Measurements from ENCODE around the gene SLCO1B3.

SLCO1B3 gene

DNA sequence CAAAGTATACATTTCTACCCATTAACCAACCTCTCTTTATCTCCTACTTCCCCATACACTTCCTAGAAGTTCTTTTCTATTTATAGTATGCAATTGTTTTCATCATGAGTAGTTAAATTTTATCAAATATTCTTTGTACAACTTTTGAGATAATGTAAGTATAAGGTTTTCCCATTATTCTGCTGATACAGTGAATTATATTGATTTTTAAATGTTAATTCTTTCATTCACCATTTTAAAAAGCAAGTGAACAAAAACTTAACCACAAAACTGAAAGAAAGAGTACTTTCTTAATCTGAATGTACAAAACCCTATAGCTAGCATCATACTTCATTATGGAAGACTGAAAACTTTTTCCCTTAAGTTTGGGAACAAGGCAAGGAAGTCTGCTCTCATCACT lies 9.5 kb upstream of the SLCO1B3 start:
- Histone ChIP-seq H3K79me2 (ENCODE audit: insufficient read depth, low read length) (no peaks in the 10 kb centered on the region), H3K27ac (ENCODE audit: low read depth, low read length, poor library complexity, severe bottlenecking) (no peak overlapping the region), H3K9ac (ENCODE audit: low read length) (no peak overlapping the region), H3K4me2 (ENCODE audit: low read length) (no peak overlapping the region), H2AFZ (ENCODE audit: low read length) (no peak overlapping the region), H4K20me1 (ENCODE audit: insufficient read depth, low read length) (no peaks in the 10 kb centered on the region), H3F3A (ENCODE audit: insufficient read depth, low read length) (no peaks in the 10 kb centered on the region), H3K4me3 (ENCODE audit: low read depth, low read length, poor library complexity, severe bottlenecking) (no peak overlapping the region), H3K4me1 (ENCODE audit: insufficient read depth, low read length, severe bottlenecking) (no peaks in the 10 kb centered on the region), H3K9me2 (ENCODE audit: low read depth, low read length) (no peaks in the 10 kb centered on the region), H3K9me3 (ENCODE audit: low read length) (no peaks in the 10 kb centered on the region), H3K27me3 (ENCODE audit: insufficient read depth, low read length) (no peaks in the 10 kb centered on the region), H3K36me3 (ENCODE audit: insufficient read depth, low read length) (no peaks in the 10 kb centered on the region)
- no peak for TF ChIP-seq CTCF (IDR thresholded peaks at IDR 0.05; ENCODE audit: low read length)
- TF ChIP-seq EZH2 (IDR thresholded peaks at IDR 0.05; ENCODE audit: borderline replicate concordance, low read length), result no peak

GRCh38 chr12:20805921-20806320 lies 4.6 kb upstream of the SLCO1B3 start:
- H3K4me1 ChIP-seq (ENCODE audit: insufficient read depth, low read length, severe bottlenecking), result no peaks in the 10 kb centered on the region

GRCh38 chr12:20807192-20808080 lies 3.1 kb upstream of the SLCO1B3 start:
- H3K4me2 ChIP-seq (ENCODE audit: low read length), result no peak overlapping the region
- H2AFZ ChIP-seq (ENCODE audit: low read length), result no peak overlapping the region
- H3K9me3 ChIP-seq (ENCODE audit: low read length), result no peaks in the 10 kb centered on the region
- no peaks in the 10 kb centered on the region for H3K79me2 ChIP-seq (ENCODE audit: insufficient read depth, low read length)
- no peak overlapping the region for H3K9ac ChIP-seq (ENCODE audit: low read length)
- H3K4me1 ChIP-seq (ENCODE audit: insufficient read depth, low read length, severe bottlenecking), result no peaks in the 10 kb centered on the region
- H3K27me3 ChIP-seq (ENCODE audit: insufficient read depth, low read length), result no peaks in the 10 kb centered on the region
- TF ChIP-seq EZH2 (IDR thresholded peaks at IDR 0.05; ENCODE audit: borderline replicate concordance, low read length) (no peak), CTCF (IDR thresholded peaks at IDR 0.05; ENCODE audit: low read length) (no peak)
- H3K9me2 ChIP-seq (ENCODE audit: low read depth, low read length), result no peaks in the 10 kb centered on the region
- no peaks in the 10 kb centered on the region for H4K20me1 ChIP-seq (ENCODE audit: insufficient read depth, low read length)
- no peaks in the 10 kb centered on the region for H3F3A ChIP-seq (ENCODE audit: insufficient read depth, low read length)
- no peaks in the 10 kb centered on the region for H3K36me3 ChIP-seq (ENCODE audit: insufficient read depth, low read length)
- no peak overlapping the region for H3K27ac ChIP-seq (ENCODE audit: low read depth, low read length, poor library complexity, severe bottlenecking)
- H3K4me3 ChIP-seq (ENCODE audit: low read depth, low read length, poor library complexity, severe bottlenecking), result no peak overlapping the region

More at GRCh38 chr12:20805921-20806320, 4.6 kb upstream of the SLCO1B3 start:
- H4K20me1 ChIP-seq (ENCODE audit: insufficient read depth, low read length), result no peaks in the 10 kb centered on the region
- no peaks in the 10 kb centered on the region for H3K9me3 ChIP-seq (ENCODE audit: low read length)
- no peak overlapping the region for H3K4me2 ChIP-seq (ENCODE audit: low read length)
- H3F3A ChIP-seq (ENCODE audit: insufficient read depth, low read length), result no peaks in the 10 kb centered on the region
- no peak overlapping the region for H2AFZ ChIP-seq (ENCODE audit: low read length)
- H3K79me2 ChIP-seq (ENCODE audit: insufficient read depth, low read length), result no peaks in the 10 kb centered on the region
- no peak overlapping the region for H3K27ac ChIP-seq (ENCODE audit: low read depth, low read length, poor library complexity, severe bottlenecking)
- TF ChIP-seq EZH2 (IDR thresholded peaks at IDR 0.05; ENCODE audit: borderline replicate concordance, low read length) (no peak), CTCF (IDR thresholded peaks at IDR 0.05; ENCODE audit: low read length) (no peak)
- H3K9me2 ChIP-seq (ENCODE audit: low read depth, low read length), result no peaks in the 10 kb centered on the region
- H3K36me3 ChIP-seq (ENCODE audit: insufficient read depth, low read length), result no peaks in the 10 kb centered on the region
- no peaks in the 10 kb centered on the region for H3K27me3 ChIP-seq (ENCODE audit: insufficient read depth, low read length)
- H3K9ac ChIP-seq (ENCODE audit: low read length), result no peak overlapping the region
- H3K4me3 ChIP-seq (ENCODE audit: low read depth, low read length, poor library complexity, severe bottlenecking), result no peak overlapping the region

Data from OCI-LY1 (cell line).